KOPT-K1 (cell line): ENCODE measurements around the gene CNNM2.
"Not testable (repeated sequence)": the region's sequence is repeated elsewhere in the genome, so short reads cannot be mapped to it uniquely, and the experiment has no call there.

Experiments
- H3K27ac ChIP-seq: fragments of 200-600 bp; sonication (generic); 2 replicates; pipeline ENCODE4 v1.5.1; 2016; ENCODE audit warnings: antibody characterized with exemption, mild to moderate bottlenecking, low read depth, low read length; ENCODE audit not compliant: poor library complexity, severe bottlenecking
- H3K36me3 ChIP-seq: fragments of 200-600 bp; sonication (generic); 2 replicates; pipeline ENCODE4 v1.5.1; 2017; ENCODE audit warnings: antibody characterized with exemption, mild to moderate bottlenecking, low read length, moderate library complexity; ENCODE audit not compliant: insufficient read depth
- H3K9me3 ChIP-seq: fragments of 200-600 bp; sonication (generic); 2 replicates; pipeline ENCODE4 v1.5.1; 2017; ENCODE audit warnings: antibody characterized with exemption, low read length, mild to moderate bottlenecking; ENCODE audit not compliant: insufficient read depth, poor library complexity, severe bottlenecking

Gene CNNM2

GRCh38 chr10:103124420-103125096 is 206.5 kb downstream of the CNNM2 start:
- Histone ChIP-seq H3K36me3 (peaks cover 11% of the 10 kb centered on the region), H3K9me3 (no peaks in the 10 kb centered on the region), H3K27ac (no peak overlapping the region)

GRCh38 chr10:103125323-103126267 is 207.5 kb downstream of the CNNM2 start:
- Histone ChIP-seq H3K27ac (no peak overlapping the region), H3K36me3 (peaks cover 9% of the 10 kb centered on the region; the same call in 1 of the 2 replicates), H3K9me3 (no peaks in the 10 kb centered on the region)

- Histone ChIP-seq H3K27ac (no peak overlapping the region), H3K9me3 (no peaks in the 10 kb centered on the region)
Observed at GRCh38 chr10:103127241-103127640, 209.1 kb downstream of the CNNM2 start.

GRCh38 chr10:103130180-103130579 is 212.1 kb downstream of the CNNM2 start:
- H3K9me3 ChIP-seq, H3K27ac ChIP-seq: not testable (repeated sequence)
- H3K36me3 ChIP-seq, result peaks cover 37% of the 10 kb centered on the region

More at GRCh38 chr10:103127241-103127640, 209.1 kb downstream of the CNNM2 start:
- H3K36me3 ChIP-seq, result peaks cover 14% of the 10 kb centered on the region; the same call in 1 of the 2 replicates

GRCh38 chr10:103130910-103131309 is 212.8 kb downstream of the CNNM2 start:
- Histone ChIP-seq H3K9me3 (peaks cover 5% of the 10 kb centered on the region), H3K27ac (no peak overlapping the region)

GRCh38 chr10:103135168-103135567 is 217.1 kb downstream of the CNNM2 start:
- peaks cover 75% of the 10 kb centered on the region for H3K36me3 ChIP-seq
- not testable (repeated sequence) for H3K9me3 ChIP-seq

More at GRCh38 chr10:103130910-103131309, 212.8 kb downstream of the CNNM2 start:
- peaks cover 44% of the 10 kb centered on the region for H3K36me3 ChIP-seq

GRCh38 chr10:103139803-103140202 is 221.7 kb downstream of the CNNM2 start:
- peaks cover 66% of the 10 kb centered on the region for H3K36me3 ChIP-seq
- H3K27ac ChIP-seq, result no peak overlapping the region
- H3K9me3 ChIP-seq, result peaks cover 5% of the 10 kb centered on the region

More at GRCh38 chr10:103135168-103135567, 217.1 kb downstream of the CNNM2 start:
- H3K27ac ChIP-seq, result not testable (repeated sequence)
